Measurements from ENCODE around the gene SYT8. TPM values are rescaled to one million over a fixed set of nuclear protein-coding genes. Genes with fewer than 3 reads are reported as not detected.

Gene SYT8
- total RNA-seq, 1 experiment from 2014 or later, result 308 TPM

DNA sequence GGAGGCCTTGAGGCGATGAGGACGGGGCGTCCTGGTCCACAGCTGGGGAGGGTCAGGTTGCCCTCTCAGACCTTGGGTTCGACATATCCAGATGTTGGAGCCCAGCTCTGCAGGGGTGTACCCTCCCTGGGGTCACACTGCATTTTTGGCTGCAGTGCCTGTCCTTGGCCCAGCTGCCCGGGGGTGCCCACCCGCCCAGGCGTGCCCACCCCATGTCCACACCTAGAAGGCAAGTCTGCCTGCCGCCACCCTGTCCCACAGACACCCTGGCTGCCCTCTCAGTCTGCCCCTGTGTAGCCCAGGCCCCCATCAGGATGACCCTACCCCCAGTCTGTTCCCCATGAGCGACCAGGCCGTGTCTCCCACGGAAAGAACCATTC lies 21.1 kb downstream of the SYT8 start:
- H3K4me3 Mint-ChIP-seq (ENCODE audit: unreplicated experiment), result no peak overlapping the region
- H3K9me3 Mint-ChIP-seq (ENCODE audit: unreplicated experiment), result no peaks in the 10 kb centered on the region
- H3K36me3 Mint-ChIP-seq (ENCODE audit: insufficient read depth, unreplicated experiment), result no peaks in the 10 kb centered on the region
- POLR2A ChIA-PET, result interaction anchor here (0.6 kb wide), 1 partner anchor 110 kb away, joined by 3 read pairs; no protein-coding TSS in a partner anchor
- no peaks in the 10 kb centered on the region for H3K27me3 Mint-ChIP-seq (ENCODE audit: insufficient read depth, unreplicated experiment)
- BruUV-seq (replicated peaks), result no TSS peak
- H3K4me1 Mint-ChIP-seq (ENCODE audit: insufficient read depth, unreplicated experiment), result no peaks in the 10 kb centered on the region
- CTCF ChIA-PET, result interaction anchor here (0.7 to 0.9 kb wide), 3 partner anchors 93 to 750 kb away, joined by 3 read pairs; no protein-coding TSS in a partner anchor
- no peak for TF ChIP-seq CTCF (IDR thresholded peaks at IDR 0.05; ENCODE audit: unreplicated experiment)
- H3K27ac Mint-ChIP-seq (ENCODE audit: low read depth, unreplicated experiment), result no peak overlapping the region
- intact Hi-C loops (cut with micrococcal nuclease), result no loop called here
- DNase-seq (ENCODE audit: unreplicated experiment), result no peak

DNA sequence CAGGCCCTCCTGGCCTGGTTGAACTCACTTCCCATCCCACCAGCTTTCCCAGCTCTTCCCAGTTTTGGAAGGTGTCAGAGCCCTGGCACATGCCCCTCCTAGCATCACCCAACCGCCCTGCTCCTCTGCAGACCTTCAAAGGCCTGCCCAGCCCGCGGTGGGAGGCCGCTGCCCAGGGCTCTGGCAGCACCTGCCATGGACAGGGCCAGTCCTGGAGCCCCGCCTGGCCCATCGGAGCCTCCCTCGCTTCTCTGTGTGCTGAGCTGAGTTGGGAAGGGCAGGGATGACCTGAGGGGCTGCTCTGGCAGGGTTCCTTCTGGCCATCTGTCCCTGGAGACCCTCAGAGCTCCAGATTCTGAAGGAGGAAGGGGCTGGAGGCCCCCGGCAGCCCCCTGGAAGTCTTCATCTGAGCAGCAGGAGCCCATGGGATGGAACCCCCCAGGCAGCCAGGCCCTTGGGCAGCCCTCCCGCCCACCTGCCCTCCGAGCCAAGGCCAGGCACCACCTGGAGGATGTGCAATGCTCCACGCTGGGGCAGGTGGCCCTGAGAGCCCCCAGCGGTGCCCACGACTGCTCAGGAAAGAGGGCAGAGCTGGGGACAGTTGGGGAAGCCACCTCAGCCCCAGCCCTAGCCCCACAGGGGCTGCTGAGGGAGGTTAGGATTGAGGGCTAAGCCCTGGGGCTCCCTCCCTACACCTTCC lies 21.7 kb downstream of the SYT8 start:
- no peaks in the 10 kb centered on the region for H3K27me3 Mint-ChIP-seq (ENCODE audit: insufficient read depth, unreplicated experiment)
- no peak overlapping the region for H3K27ac Mint-ChIP-seq (ENCODE audit: low read depth, unreplicated experiment)
- H3K9me3 Mint-ChIP-seq (ENCODE audit: unreplicated experiment), result no peaks in the 10 kb centered on the region
- CTCF ChIA-PET, result interaction anchor here (0.7 kb wide), 1 partner anchor 94 kb away, joined by 3 read pairs; no protein-coding TSS in a partner anchor
- no peaks in the 10 kb centered on the region for H3K36me3 Mint-ChIP-seq (ENCODE audit: insufficient read depth, unreplicated experiment)
- no peak overlapping the region for H3K4me3 Mint-ChIP-seq (ENCODE audit: unreplicated experiment)
- no peaks in the 10 kb centered on the region for H3K4me1 Mint-ChIP-seq (ENCODE audit: insufficient read depth, unreplicated experiment)
- TF ChIP-seq CTCF (IDR thresholded peaks at IDR 0.05; ENCODE audit: unreplicated experiment), result no peak
- DNase-seq (ENCODE audit: unreplicated experiment), result no peak
- intact Hi-C loops (cut with micrococcal nuclease), result no loop called here
- BruUV-seq (replicated peaks), result no TSS peak
- POLR2A ChIA-PET, result no interaction called here

DNA sequence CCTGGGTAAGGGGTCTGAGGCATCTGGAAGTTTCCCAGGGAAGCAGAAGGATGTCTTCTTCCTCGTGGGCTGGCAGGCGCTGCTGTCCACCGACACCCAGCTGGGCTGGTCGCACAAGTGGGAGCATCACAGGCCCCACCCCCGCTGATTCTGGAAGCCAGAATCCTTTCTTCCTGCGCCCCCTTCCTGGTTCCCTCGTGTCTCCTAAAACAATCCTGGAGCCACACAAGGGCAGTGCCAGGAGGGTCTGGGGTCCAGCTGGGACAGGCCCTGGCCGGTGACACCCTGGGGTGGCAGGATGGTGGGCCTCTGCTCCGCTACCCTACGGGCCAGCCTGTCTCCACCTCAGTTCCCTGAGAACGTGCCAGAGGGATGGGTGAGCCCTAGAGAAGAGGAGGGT lies 22.3 kb downstream of the SYT8 start:
- Mint-ChIP-seq H3K9me3 (ENCODE audit: unreplicated experiment) (no peaks in the 10 kb centered on the region), H3K4me3 (ENCODE audit: unreplicated experiment) (no peak overlapping the region), H3K4me1 (ENCODE audit: insufficient read depth, unreplicated experiment) (no peaks in the 10 kb centered on the region), H3K27ac (ENCODE audit: low read depth, unreplicated experiment) (no peak overlapping the region), H3K27me3 (ENCODE audit: insufficient read depth, unreplicated experiment) (no peaks in the 10 kb centered on the region), H3K36me3 (ENCODE audit: insufficient read depth, unreplicated experiment) (no peaks in the 10 kb centered on the region)
- no TSS peak for BruUV-seq (replicated peaks)
- intact Hi-C loops (cut with micrococcal nuclease), result no loop called here
- TF ChIP-seq CTCF (IDR thresholded peaks at IDR 0.05; ENCODE audit: unreplicated experiment), result no peak
- POLR2A ChIA-PET, result no interaction called here
- no peak for DNase-seq (ENCODE audit: unreplicated experiment)
- CTCF ChIA-PET, result interaction anchor here (1.1 kb wide), 1 partner anchor 25 kb away, joined by 5 read pairs; no protein-coding TSS in a partner anchor

DNA sequence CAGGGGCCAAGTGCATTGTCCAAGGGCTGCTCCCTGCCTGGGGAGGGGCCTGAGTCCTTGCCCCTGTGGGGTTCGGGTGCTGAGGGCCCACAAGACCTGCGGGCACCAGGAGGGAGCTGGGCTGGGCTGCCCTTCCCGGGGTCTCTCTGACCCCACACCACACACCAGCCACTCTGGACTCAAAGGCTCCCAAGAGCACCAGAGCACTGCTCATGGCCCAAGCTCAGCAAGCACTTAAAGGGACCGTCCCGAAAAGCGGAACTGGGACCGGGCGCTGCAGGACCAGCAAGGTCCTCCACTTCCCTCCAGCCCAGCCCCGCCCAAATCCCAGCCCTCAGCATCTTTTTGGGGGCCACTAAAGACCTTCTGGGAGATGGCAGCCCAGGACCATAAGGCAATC lies 23.4 kb downstream of the SYT8 start:
- intact Hi-C loops (cut with micrococcal nuclease), result no loop called here
- H3K27ac Mint-ChIP-seq (ENCODE audit: low read depth, unreplicated experiment), result no peak overlapping the region
- H3K9me3 Mint-ChIP-seq (ENCODE audit: unreplicated experiment), result no peaks in the 10 kb centered on the region
- DNase-seq (ENCODE audit: unreplicated experiment), result no peak
- TF ChIP-seq CTCF (IDR thresholded peaks at IDR 0.05; ENCODE audit: unreplicated experiment), result no peak
- POLR2A ChIA-PET, result interaction anchor here (0.8 kb wide), 1 partner anchor 10 kb away, joined by 6 read pairs; no protein-coding TSS in a partner anchor
- CTCF ChIA-PET, result interaction anchor here (0.5 to 1.1 kb wide), 3 partner anchors 24 to 206 kb away, joined by 3 to 5 read pairs (median 3); no protein-coding TSS in a partner anchor
- H3K4me3 Mint-ChIP-seq (ENCODE audit: unreplicated experiment), result no peak overlapping the region
- H3K27me3 Mint-ChIP-seq (ENCODE audit: insufficient read depth, unreplicated experiment), result no peaks in the 10 kb centered on the region
- BruUV-seq (replicated peaks), result no TSS peak
- peaks cover 8% of the 10 kb centered on the region for H3K4me1 Mint-ChIP-seq (ENCODE audit: insufficient read depth, unreplicated experiment)
- H3K36me3 Mint-ChIP-seq (ENCODE audit: insufficient read depth, unreplicated experiment), result no peaks in the 10 kb centered on the region

Data from MCF 10A (cell line).